ENCODE measurements around the gene SLC6A18.

DNA sequence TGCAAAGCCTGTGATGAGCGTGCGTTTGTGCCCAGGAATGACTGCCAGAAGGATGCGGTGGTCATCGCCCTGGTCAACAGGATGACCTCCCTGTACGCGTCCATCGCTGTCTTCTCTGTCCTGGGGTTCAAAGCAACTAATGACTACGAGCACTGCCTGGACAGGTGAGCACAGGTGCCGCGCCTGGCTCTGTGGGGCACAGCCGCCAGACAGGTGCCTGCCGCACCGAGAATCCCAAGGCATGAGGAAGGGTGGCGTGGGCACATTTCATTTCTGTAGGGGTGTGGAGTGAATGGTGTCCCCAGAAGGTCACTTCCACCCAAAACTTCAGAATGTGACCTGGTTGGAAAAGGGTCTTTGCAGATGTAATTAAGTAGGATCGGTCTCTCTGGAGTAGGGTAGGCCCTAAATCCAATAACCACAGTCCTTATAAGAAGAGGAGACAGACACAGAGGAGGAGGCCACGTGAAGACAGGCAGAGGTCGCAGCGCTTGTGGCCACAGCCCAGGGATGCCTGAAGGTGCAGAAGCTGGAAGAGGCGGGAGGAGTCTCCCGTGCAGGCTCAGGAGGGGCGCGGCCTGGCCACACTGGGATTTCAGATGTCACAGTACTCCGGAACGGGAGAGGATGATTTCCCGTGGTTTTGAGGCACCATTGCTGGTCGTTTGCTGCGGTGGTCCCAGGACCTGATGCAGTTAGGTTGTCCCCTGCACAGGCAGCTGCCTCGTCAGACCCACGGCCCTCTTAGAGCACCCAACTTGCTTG is 15.5 kb downstream of the SLC6A18 start:
- TF ChIP-seq, protein P1, sequence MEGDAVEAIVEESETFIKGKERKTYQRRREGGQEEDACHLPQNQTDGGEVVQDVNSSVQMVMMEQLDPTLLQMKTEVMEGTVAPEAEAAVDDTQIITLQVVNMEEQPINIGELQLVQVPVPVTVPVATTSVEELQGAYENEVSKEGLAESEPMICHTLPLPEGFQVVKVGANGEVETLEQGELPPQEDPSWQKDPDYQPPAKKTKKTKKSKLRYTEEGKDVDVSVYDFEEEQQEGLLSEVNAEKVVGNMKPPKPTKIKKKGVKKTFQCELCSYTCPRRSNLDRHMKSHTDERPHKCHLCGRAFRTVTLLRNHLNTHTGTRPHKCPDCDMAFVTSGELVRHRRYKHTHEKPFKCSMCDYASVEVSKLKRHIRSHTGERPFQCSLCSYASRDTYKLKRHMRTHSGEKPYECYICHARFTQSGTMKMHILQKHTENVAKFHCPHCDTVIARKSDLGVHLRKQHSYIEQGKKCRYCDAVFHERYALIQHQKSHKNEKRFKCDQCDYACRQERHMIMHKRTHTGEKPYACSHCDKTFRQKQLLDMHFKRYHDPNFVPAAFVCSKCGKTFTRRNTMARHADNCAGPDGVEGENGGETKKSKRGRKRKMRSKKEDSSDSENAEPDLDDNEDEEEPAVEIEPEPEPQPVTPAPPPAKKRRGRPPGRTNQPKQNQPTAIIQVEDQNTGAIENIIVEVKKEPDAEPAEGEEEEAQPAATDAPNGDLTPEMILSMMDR (IDR thresholded peaks at IDR 0.05): no peak
- no peak for TF ChIP-seq POLR2A (IDR thresholded peaks at IDR 0.05)
